GM12878 (cell line): ENCODE measurements around the gene SULT1A2.
A peak's percentile ranks its signal among the peaks of the same experiment; 100 is the strongest.
"Not testable (repeated sequence)": the region's sequence is repeated elsewhere in the genome, so short reads cannot be mapped to it uniquely, and the experiment has no call there.

ENCODE experiments used
- GABPA ChIP-seq: IDR thresholded peaks from 2 replicates; pipeline ENCODE4 v1.6.1; 2014; ENCODE audit warnings: antibody characterized with exemption, low read depth, mild to moderate bottlenecking, inconsistent platforms
- POLR2A ChIP-seq: IDR thresholded peaks from 2 replicates; pipeline ENCODE4 v1.6.1; 2011; ENCODE audit warnings: low read depth, mild to moderate bottlenecking, low read length
- POLR2AphosphoS2 ChIP-seq: IDR thresholded peaks from 2 replicates; pipeline ENCODE4 v1.6.1; 2011; ENCODE audit warnings: low read depth, mild to moderate bottlenecking, low read length, improper control_type of control experiment, moderate library complexity
- POLR2AphosphoS5 ChIP-seq: IDR thresholded peaks from 2 replicates; pipeline ENCODE4 v1.6.1; 2011; ENCODE audit warnings: mild to moderate bottlenecking, low read length, inconsistent platforms
- SPI1 ChIP-seq: IDR thresholded peaks from 2 replicates; pipeline ENCODE4 v1.6.1; 2011; ENCODE audit warnings: low read depth, mild to moderate bottlenecking, low read length, moderate library complexity, borderline replicate concordance; ENCODE audit not compliant: insufficient read depth
- TAF1 ChIP-seq: IDR thresholded peaks from 2 replicates; pipeline ENCODE4 v1.6.1; 2011; ENCODE audit warnings: mild to moderate bottlenecking, low read depth, low read length, borderline replicate concordance
- ZNF24 ChIP-seq: fragments of 450-650 bp; IDR thresholded peaks from 2 replicates; pipeline ENCODE4 v1.6.1; 2017; ENCODE audit warnings: antibody characterized with exemption, mild to moderate bottlenecking
- TF ChIP-seq, protein P1 (sequence below), 3 experiments: IDR thresholded peaks in 2 of 3; conservative IDR thresholded peaks in 1 of 3; 2 replicates each; pipeline ENCODE4 v1.5.1; 2011; ENCODE audit warnings: low read depth in 3 of 3, low read length in 3 of 3, mild to moderate bottlenecking in 3 of 3, control low read depth in 2 of 3, moderate library complexity in 2 of 3, inconsistent platforms in 1 of 3, mixed read lengths in 1 of 3; ENCODE audit not compliant: control insufficient read depth in 2 of 3, insufficient read depth in 1 of 3; ENCODE audit errors: extremely low read depth in 1 of 3
- TF ChIP-seq, protein P2 (sequence below): fragments of 450-650 bp; IDR thresholded peaks from 2 replicates; pipeline ENCODE4 v1.6.1; 2018; ENCODE audit warnings: mild to moderate bottlenecking, low read depth, moderate library complexity; ENCODE audit not compliant: partially characterized antibody
- TF ChIP-seq, protein P3 (sequence below): fragments of 450-650 bp; IDR thresholded peaks from 2 replicates; pipeline ENCODE4 v1.6.1; 2016; ENCODE audit warnings: mild to moderate bottlenecking
- TF ChIP-seq, protein P4 (sequence below): IDR thresholded peaks from 2 replicates; pipeline ENCODE4 v1.6.1; 2012; ENCODE audit warnings: mild to moderate bottlenecking, low read depth, low read length
- TF ChIP-seq, protein P5 (sequence below): fragments of 450-650 bp; conservative IDR thresholded peaks from 2 replicates; pipeline ENCODE4 v1.6.1; 2017; ENCODE audit warnings: mild to moderate bottlenecking, moderate library complexity

DNA sequence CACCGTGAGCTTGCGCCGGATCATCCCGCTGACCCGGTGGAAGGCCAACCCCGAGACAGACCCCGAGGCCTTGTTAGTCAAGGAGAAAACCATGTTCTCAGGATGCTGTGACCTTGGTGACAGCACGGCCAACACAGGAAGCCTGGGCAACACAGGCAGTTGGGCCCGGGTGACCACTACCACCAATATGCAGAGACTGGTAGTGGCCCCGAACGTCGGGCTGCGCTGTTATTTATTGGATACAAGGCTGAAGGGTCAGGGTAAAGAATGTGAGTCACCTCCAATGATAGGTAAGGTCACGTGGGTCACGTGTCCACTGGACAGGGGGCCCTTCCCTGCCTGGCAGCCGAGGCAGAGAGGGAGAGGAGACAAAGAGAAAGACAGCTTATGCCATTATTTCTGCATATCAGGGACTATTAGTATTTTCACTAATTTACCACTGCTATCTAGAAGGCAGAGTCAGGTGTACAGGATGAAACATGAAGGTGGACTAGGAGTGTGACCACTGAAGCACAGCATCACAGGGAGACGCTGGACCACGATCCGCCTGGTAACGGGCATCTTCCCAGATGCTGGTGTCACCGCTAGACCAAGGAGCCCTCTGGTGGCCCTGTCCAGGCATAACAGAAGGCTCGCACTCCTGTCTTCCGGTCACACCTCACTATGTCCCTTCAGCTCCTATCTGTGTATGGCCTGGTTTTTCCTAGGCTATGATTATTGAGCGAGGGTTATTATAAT, 18.8 kb upstream of the SULT1A2 start:
- not testable (repeated sequence) for TF ChIP-seq ZNF24, POLR2A, POLR2AphosphoS5, POLR2AphosphoS2, GABPA, SPI1, TAF1
- TF ChIP-seq, protein P1, sequence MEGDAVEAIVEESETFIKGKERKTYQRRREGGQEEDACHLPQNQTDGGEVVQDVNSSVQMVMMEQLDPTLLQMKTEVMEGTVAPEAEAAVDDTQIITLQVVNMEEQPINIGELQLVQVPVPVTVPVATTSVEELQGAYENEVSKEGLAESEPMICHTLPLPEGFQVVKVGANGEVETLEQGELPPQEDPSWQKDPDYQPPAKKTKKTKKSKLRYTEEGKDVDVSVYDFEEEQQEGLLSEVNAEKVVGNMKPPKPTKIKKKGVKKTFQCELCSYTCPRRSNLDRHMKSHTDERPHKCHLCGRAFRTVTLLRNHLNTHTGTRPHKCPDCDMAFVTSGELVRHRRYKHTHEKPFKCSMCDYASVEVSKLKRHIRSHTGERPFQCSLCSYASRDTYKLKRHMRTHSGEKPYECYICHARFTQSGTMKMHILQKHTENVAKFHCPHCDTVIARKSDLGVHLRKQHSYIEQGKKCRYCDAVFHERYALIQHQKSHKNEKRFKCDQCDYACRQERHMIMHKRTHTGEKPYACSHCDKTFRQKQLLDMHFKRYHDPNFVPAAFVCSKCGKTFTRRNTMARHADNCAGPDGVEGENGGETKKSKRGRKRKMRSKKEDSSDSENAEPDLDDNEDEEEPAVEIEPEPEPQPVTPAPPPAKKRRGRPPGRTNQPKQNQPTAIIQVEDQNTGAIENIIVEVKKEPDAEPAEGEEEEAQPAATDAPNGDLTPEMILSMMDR (IDR thresholded peaks at IDR 0.05 in 2 of 3, conservative IDR thresholded peaks at IDR 0.05 in 1 of 3; ENCODE audit: control insufficient read depth in 2 of 3, extremely low read depth in 1 of 3, insufficient read depth in 1 of 3, low read depth in 3 of 3, low read length in 3 of 3): peak; percentile 44 to 58 (median 46)
- TF ChIP-seq, protein P2, sequence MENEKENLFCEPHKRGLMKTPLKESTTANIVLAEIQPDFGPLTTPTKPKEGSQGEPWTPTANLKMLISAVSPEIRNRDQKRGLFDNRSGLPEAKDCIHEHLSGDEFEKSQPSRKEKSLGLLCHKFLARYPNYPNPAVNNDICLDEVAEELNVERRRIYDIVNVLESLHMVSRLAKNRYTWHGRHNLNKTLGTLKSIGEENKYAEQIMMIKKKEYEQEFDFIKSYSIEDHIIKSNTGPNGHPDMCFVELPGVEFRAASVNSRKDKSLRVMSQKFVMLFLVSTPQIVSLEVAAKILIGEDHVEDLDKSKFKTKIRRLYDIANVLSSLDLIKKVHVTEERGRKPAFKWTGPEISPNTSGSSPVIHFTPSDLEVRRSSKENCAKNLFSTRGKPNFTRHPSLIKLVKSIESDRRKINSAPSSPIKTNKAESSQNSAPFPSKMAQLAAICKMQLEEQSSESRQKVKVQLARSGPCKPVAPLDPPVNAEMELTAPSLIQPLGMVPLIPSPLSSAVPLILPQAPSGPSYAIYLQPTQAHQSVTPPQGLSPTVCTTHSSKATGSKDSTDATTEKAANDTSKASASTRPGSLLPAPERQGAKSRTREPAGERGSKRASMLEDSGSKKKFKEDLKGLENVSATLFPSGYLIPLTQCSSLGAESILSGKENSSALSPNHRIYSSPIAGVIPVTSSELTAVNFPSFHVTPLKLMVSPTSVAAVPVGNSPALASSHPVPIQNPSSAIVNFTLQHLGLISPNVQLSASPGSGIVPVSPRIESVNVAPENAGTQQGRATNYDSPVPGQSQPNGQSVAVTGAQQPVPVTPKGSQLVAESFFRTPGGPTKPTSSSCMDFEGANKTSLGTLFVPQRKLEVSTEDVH: not testable (repeated sequence)
- TF ChIP-seq, protein P3, sequence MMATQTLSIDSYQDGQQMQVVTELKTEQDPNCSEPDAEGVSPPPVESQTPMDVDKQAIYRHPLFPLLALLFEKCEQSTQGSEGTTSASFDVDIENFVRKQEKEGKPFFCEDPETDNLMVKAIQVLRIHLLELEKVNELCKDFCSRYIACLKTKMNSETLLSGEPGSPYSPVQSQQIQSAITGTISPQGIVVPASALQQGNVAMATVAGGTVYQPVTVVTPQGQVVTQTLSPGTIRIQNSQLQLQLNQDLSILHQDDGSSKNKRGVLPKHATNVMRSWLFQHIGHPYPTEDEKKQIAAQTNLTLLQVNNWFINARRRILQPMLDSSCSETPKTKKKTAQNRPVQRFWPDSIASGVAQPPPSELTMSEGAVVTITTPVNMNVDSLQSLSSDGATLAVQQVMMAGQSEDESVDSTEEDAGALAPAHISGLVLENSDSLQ: not testable (repeated sequence)
- TF ChIP-seq, protein P4, sequence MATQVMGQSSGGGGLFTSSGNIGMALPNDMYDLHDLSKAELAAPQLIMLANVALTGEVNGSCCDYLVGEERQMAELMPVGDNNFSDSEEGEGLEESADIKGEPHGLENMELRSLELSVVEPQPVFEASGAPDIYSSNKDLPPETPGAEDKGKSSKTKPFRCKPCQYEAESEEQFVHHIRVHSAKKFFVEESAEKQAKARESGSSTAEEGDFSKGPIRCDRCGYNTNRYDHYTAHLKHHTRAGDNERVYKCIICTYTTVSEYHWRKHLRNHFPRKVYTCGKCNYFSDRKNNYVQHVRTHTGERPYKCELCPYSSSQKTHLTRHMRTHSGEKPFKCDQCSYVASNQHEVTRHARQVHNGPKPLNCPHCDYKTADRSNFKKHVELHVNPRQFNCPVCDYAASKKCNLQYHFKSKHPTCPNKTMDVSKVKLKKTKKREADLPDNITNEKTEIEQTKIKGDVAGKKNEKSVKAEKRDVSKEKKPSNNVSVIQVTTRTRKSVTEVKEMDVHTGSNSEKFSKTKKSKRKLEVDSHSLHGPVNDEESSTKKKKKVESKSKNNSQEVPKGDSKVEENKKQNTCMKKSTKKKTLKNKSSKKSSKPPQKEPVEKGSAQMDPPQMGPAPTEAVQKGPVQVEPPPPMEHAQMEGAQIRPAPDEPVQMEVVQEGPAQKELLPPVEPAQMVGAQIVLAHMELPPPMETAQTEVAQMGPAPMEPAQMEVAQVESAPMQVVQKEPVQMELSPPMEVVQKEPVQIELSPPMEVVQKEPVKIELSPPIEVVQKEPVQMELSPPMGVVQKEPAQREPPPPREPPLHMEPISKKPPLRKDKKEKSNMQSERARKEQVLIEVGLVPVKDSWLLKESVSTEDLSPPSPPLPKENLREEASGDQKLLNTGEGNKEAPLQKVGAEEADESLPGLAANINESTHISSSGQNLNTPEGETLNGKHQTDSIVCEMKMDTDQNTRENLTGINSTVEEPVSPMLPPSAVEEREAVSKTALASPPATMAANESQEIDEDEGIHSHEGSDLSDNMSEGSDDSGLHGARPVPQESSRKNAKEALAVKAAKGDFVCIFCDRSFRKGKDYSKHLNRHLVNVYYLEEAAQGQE: not testable (repeated sequence)
- TF ChIP-seq, protein P5, sequence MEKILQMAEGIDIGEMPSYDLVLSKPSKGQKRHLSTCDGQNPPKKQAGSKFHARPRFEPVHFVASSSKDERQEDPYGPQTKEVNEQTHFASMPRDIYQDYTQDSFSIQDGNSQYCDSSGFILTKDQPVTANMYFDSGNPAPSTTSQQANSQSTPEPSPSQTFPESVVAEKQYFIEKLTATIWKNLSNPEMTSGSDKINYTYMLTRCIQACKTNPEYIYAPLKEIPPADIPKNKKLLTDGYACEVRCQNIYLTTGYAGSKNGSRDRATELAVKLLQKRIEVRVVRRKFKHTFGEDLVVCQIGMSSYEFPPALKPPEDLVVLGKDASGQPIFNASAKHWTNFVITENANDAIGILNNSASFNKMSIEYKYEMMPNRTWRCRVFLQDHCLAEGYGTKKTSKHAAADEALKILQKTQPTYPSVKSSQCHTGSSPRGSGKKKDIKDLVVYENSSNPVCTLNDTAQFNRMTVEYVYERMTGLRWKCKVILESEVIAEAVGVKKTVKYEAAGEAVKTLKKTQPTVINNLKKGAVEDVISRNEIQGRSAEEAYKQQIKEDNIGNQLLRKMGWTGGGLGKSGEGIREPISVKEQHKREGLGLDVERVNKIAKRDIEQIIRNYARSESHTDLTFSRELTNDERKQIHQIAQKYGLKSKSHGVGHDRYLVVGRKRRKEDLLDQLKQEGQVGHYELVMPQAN: not testable (repeated sequence)
